NOMO-1 (cell line): ENCODE measurements around the gene GNGT2.
"Not testable (repeated sequence)": the region's sequence is repeated elsewhere in the genome, so short reads cannot be mapped to it uniquely, and the experiment has no call there.

Source experiments
- DNase-seq, 2 experiments: peaks; one replicate each; lab custom pipeline; 2025; ENCODE audit not compliant: unreplicated experiment in 2 of 2; lab: John Stamatoyannopoulos, UW

The GNGT2 gene

GRCh38 chr17:49180998-49181635 lies 29.3 kb downstream of the GNGT2 start:
- no peak for DNase-seq

GRCh38 chr17:49180303-49180702 lies 30.1 kb downstream of the GNGT2 start:
- DNase-seq: peak; percentile 28 to 36

GRCh38 chr17:49175978-49176377 lies 34.4 kb downstream of the GNGT2 start:
- DNase-seq: not testable (repeated sequence)

- DNase-seq: not testable (repeated sequence)
These were observed 39.7 kb downstream of the GNGT2 start for GRCh38 chr17:49170711-49171110.

GRCh38 chr17:49170216-49170615 lies 40.2 kb downstream of the GNGT2 start:
- no peak for DNase-seq

GRCh38 chr17:49168706-49169105 lies 41.7 kb downstream of the GNGT2 start:
- no peak for DNase-seq

- DNase-seq: no peak
These were observed 45.2 kb downstream of the GNGT2 start for GRCh38 chr17:49165143-49165542.

GRCh38 chr17:49162866-49163265 lies 47.5 kb downstream of the GNGT2 start:
- DNase-seq: no peak

- DNase-seq: no peak
These were observed 52.6 kb downstream of the GNGT2 start for GRCh38 chr17:49157784-49158183.

- no peak for DNase-seq
These were observed 54.1 kb downstream of the GNGT2 start for GRCh38 chr17:49156256-49156655.
